NK-92 (cell line): Measurements from ENCODE around the gene EFNA4.

Experiments used
- DNase-seq: peaks from one replicate; lab custom pipeline; 2025; ENCODE audit not compliant: unreplicated experiment; lab: John Stamatoyannopoulos, UW

EFNA4 gene

GRCh38 chr1:155085504-155086127, 22.1 kb downstream of the EFNA4 start:
- DNase-seq, result no peak

- no peak for DNase-seq
Observed at GRCh38 chr1:155086128-155086741, 22.7 kb downstream of the EFNA4 start.

GRCh38 chr1:155086856-155087535, 23.5 kb downstream of the EFNA4 start:
- no peak for DNase-seq

- no peak for DNase-seq
Observed at GRCh38 chr1:155091071-155092051, 27.8 kb downstream of the EFNA4 start.

GRCh38 chr1:155092131-155092530, 28.6 kb downstream of the EFNA4 start:
- no peak for DNase-seq

- DNase-seq, result no peak
Observed at GRCh38 chr1:155092641-155093040, 29.1 kb downstream of the EFNA4 start.

GRCh38 chr1:155093911-155094621, 30.5 kb downstream of the EFNA4 start:
- DNase-seq, result no peak

GRCh38 chr1:155094622-155094948, 31.0 kb downstream of the EFNA4 start:
- DNase-seq, result no peak

- no peak for DNase-seq
Observed at GRCh38 chr1:155099331-155099730, 35.8 kb downstream of the EFNA4 start.

- no peak for DNase-seq
Observed at GRCh38 chr1:155103325-155103724, 39.8 kb downstream of the EFNA4 start.

- DNase-seq, result no peak
Observed at GRCh38 chr1:155104605-155105534, 41.3 kb downstream of the EFNA4 start.

GRCh38 chr1:155105604-155106011, 42.1 kb downstream of the EFNA4 start:
- no peak for DNase-seq

- no peak for DNase-seq
Observed at GRCh38 chr1:155106862-155107261, 43.3 kb downstream of the EFNA4 start.

- DNase-seq, result no peak
Observed at GRCh38 chr1:155107309-155108264, 44.0 kb downstream of the EFNA4 start.

- DNase-seq, result no peak
Observed at GRCh38 chr1:155108296-155108695, 44.8 kb downstream of the EFNA4 start.

- no peak for DNase-seq
Observed at GRCh38 chr1:155110381-155110780, 46.8 kb downstream of the EFNA4 start.

GRCh38 chr1:155110826-155111225, 47.3 kb downstream of the EFNA4 start:
- DNase-seq, result no peak

GRCh38 chr1:155113450-155113980, 50.0 kb downstream of the EFNA4 start:
- no peak for DNase-seq
